GM12872 (cell line): ENCODE data around the gene KNOP1.

Source experiments
- TF ChIP-seq, protein P1 (sequence below): IDR thresholded peaks from 3 replicates; pipeline ENCODE4 v1.5.1; 2011; ENCODE audit warnings: low read depth, mild to moderate bottlenecking, low read length, moderate library complexity; ENCODE audit not compliant: insufficient read depth

Gene KNOP1

DNA sequence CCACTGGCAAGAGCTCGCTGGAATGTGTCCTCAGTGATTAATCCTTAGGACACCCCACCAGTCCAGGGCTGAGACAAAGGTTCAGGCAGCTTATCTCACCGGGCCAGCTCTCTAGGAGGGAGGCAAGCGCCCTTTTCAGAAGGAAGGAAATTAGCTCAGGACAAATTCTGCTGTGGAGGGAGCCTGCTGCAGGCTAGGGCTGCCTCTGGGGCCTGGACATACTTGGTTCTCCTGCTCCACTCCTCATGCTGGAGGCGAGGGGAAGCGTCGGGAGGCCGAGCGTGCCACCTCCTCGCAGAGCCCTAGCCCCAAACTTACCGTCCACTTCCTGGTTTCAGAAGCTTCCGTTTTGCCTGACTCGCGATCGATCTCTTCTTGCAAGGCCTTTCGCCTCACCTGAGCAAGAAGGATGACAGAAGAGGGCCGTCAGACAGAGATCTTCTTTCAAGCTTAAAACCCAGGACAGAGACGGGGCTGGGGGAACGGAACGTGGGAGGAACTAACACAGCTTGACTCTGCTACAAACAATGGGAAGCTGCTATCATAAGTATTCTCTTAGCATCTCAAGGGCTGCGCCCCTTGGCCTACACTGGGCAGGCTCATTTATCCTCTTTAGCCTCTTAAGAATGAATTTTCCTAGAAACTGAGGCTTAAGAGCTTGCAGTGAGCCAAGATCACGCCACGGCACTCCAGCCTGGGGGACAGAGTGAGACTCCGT, 7.7 kb downstream of the KNOP1 start:
- TF ChIP-seq, protein P1, sequence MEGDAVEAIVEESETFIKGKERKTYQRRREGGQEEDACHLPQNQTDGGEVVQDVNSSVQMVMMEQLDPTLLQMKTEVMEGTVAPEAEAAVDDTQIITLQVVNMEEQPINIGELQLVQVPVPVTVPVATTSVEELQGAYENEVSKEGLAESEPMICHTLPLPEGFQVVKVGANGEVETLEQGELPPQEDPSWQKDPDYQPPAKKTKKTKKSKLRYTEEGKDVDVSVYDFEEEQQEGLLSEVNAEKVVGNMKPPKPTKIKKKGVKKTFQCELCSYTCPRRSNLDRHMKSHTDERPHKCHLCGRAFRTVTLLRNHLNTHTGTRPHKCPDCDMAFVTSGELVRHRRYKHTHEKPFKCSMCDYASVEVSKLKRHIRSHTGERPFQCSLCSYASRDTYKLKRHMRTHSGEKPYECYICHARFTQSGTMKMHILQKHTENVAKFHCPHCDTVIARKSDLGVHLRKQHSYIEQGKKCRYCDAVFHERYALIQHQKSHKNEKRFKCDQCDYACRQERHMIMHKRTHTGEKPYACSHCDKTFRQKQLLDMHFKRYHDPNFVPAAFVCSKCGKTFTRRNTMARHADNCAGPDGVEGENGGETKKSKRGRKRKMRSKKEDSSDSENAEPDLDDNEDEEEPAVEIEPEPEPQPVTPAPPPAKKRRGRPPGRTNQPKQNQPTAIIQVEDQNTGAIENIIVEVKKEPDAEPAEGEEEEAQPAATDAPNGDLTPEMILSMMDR: no peak

DNA sequence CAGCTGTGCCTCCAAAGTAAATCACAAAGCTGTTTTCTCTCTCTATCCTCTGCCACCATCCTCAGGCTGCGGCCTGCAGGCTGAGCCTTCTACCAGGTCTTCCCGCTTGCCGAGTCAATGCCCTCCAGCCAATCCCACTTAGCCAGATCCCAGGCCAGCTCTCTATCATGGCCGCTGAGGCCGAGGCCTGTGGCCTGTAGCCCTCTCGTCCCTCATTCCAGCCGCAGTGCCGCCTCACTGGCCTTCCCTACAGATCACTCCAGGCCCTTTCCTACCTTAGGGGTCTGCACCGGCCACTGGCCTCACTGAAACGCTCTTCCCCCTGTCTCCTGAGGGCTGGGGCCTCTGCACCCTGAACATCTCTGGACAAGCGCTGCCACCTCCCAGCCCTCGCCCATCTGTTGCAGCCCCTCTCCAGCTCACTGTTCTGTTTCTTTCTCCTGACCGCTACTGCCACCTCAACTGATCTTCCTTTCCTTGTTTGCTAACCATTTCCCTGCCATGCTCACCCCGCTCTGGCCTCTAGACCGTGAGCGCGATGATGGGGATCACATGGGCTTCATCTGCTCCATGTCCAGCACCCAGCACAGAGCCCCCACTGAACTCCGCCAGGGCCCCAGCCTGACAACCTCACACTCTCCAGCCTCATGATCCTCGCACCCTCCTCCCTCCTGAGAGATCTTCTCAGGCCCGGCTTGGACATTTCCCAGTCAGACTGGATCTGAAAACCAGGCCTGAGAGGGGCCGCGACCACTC, 8.5 kb downstream of the KNOP1 start:
- TF ChIP-seq, protein P1: no peak

DNA sequence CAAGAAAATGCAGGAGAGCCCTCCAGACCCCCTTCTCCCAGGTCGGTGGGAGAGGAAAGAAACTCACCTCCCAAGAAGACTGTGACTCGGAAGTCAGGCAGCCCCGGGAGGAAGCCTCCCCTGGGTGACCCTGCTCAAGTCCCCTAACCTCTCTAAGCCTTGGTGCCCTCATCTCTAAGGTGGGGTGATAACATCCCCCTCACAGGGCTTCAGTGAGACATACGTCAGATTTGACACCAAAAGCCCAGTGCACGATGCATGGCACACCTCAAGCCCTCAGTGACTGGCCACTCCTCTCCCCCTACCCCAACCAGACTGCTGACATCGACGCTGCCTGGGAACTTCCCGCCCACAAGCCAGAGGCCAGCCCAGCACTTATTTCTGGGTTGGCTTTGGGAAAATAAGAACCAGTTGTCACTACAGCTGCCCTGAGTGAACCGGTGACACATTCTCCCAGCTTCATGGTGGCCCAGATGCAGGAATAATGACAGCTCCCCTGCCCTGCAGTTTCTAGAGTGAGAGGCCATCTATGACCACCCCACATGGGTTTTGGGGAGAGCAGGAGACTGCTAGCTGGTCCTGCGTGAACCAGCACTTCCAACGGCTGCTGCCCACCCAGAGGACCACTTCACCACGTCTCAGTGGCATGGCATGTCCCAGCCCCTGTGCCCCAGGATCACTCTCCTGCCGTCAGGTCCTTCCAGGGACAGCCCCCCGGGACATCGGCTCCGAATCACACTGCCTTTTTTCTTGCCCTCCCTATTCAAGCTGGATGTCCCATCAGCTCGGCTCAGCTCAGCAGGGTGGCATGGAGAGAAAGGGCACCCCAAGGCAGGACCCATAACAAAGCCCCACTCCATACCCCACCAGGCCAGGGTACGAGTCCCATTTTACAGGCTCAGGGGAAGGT, 9.5 kb downstream of the KNOP1 start:
- TF ChIP-seq, protein P1: no peak

DNA sequence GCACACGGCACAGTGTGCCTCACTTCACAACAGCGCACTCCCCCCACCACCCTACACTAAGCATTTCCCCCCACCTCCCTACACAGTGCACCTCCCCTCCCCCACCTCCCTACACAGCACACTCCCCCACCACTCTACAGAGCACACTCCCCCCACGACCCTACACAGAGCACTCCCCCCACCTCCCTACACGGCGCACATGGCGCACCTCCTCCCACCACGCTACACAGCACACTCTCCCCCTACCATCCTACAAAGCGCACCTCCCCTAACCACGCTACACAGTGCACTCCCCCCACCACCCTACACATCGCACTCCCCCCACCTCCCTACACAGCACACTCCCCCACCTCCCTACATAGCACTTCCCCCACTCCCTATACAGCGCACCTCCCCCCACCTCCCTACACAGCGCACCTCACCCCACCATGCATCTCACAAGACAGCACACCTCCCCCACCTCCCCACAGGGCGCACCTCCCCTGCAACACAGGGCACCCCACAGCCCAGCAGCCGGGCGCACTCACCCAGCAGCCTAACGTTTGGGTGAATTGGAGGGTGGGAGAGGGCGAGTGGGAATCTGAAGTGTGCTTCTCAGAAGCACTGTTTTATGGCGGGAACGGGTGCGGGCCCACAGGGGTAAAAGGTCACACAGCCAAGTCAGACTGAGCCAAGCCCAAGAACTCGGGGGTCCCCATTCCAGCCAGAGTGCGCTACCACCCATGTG, 10.3 kb downstream of the KNOP1 start:
- TF ChIP-seq, protein P1: no peak

DNA sequence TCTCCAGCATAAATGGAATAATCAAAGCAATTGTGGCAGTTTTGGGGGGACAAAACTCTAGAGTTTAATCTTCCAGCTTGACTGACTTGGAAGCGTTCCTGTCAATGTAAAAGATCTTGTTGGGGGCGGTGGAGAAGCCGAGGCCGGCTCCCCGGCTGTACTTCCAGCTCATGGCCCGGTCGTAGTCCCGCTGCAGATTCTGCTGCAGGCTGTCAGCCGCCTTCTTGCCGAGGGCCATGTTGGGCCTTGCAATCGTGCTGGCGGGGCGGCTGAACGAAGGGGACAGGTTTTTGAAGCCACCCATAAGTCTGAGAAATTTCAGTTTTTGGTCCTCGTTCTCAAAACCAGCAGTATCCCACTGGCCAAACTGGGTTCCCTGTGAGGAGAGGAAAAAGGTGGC, 11.2 kb downstream of the KNOP1 start:
- TF ChIP-seq, protein P1: no peak

DNA sequence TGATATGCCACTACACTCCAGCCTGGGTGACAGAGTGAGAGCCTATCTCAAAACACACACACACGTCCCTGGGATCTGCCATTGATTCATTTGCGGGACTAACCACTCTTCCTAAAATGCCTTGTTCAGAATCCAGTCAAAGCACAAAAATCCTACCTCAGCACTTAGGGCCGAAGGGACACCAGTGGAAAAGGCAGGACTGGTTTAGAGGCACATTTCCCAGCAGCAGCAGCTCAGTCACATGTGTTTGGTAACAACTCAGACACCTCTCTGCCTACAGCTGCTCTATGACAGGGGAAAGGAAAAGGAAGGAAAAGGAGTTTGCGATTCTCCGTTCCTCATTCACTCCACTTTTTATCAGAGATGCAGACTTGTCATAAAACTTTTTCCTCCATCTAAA, 12.2 kb downstream of the KNOP1 start:
- TF ChIP-seq, protein P1: no peak
